ENCODE results near the gene PTPN6.

PTPN6 gene

DNA sequence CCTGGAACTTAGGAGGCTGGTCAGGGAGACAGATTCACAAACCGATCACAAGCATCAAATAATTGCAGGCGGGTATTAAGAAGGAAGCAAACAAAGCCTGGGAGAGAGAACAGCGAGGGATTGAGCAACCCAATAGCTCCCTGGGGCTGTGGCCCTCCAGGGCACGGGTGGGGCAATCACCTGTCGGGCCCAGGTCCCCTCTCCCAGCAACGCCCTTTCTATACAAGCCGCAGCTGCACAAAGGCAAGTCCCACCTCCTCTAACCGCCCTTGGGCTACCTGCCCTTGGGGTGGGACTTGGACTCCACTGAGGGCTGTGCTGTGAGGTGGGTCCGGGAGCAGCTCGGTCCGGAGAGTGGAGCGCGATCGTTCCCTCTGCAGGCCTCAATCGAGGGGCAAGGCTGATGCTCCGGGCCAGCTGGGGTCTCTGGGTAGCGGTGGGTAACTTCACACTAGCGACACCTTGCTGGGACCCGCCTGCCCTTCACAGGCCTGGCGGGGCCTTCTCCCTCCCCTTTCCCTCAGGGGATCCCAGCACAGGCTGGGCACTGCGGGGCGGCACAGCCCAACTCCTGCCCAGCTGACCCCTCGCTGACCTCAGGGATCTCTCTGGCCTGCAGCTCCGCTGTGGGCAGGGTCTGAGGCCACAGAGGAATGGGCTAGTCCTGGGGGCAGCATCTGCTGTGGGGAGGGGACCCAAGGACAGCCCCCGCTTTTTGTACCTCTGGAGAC is 11.3 kb downstream of the PTPN6 start:
- H3K9me3 Mint-ChIP-seq, result no peaks in the 10 kb centered on the region
- no peaks in the 10 kb centered on the region for H3K27me3 Mint-ChIP-seq (ENCODE audit: low read depth)
- H3K27ac Mint-ChIP-seq, result peak overlapping the region; percentile 96
- no peak overlapping the region for H3K4me3 Mint-ChIP-seq
- peaks cover 52% of the 10 kb centered on the region for H3K4me1 Mint-ChIP-seq (ENCODE audit: low read depth)
- peaks cover 40% of the 10 kb centered on the region for H3K36me3 Mint-ChIP-seq (ENCODE audit: low read depth)

DNA sequence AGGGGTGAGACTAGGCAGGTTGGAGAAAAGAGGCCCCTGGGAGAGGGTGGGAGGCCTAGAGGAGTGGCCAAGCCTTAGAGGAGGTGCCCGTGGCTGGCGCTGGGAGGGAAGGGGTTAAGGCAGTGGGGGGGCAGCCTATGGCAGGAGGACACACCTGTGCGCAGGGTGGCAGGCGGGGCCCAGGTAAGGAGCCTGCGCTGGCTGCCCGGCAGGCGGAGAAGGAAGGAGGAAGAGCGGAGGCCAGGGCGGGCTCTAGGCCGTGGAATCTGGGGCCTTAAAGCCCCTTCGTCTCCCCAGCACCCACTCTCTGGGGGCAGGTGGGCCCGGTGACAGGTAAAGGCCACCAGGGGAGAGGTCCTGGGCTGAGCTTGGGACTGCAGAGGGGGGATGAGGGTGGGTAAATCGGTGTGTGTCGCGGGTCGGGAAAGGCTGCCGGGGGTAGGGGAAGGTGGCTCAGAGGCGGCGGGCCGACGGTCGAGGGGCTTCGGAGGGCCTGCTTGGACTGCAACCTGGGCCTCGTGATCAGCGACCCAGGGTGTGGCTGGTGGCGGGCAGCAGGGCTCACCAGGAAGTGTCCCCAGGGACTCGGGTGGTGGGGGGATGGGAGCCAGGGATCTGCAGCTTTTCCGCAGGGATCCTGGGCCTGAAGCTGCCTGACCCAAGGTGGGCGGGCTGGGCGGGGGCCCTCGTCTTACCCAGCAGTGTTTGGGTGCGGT is 12.0 kb downstream of the PTPN6 start:
- H3K9me3 Mint-ChIP-seq, result no peaks in the 10 kb centered on the region
- peaks cover 38% of the 10 kb centered on the region for H3K36me3 Mint-ChIP-seq (ENCODE audit: low read depth)

DNA sequence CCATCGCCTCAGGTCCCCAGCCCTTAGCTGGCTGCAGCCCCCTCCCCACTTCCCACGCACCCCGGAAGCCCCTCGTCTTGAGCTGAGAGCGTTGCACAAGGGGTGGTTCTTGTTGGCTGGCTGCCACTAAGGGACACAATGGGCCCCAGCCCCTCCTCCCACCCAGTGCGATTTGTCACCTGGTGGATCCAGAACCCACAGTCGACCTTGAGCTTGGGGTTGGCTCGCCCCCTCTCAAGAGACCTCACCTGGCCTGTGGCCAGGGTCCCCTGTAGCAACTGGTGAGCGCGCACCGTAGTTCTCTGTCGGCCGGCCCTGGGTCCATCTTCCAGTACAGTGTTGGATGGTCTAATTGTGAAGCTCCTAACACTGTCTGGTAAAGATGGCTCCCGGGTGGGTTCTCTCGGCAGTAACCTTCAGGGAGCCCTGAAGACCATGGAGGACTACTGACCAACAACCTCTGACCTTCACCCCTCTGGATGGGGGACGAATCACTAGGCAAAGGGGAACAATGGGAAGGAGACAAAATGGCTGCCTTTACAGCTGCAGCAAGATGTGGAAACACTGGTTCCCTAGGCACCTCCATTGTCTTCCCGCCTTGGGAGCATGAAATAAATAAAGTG is 12.7 kb downstream of the PTPN6 start:
- H3K4me3 Mint-ChIP-seq, result no peak overlapping the region
- no peaks in the 10 kb centered on the region for H3K9me3 Mint-ChIP-seq
- H3K36me3 Mint-ChIP-seq (ENCODE audit: low read depth), result peaks cover 38% of the 10 kb centered on the region
- no peak overlapping the region for H3K27ac Mint-ChIP-seq
- H3K27me3 Mint-ChIP-seq (ENCODE audit: low read depth), result no peaks in the 10 kb centered on the region
- peaks cover 46% of the 10 kb centered on the region for H3K4me1 Mint-ChIP-seq (ENCODE audit: low read depth)

More for the DNA sequence above, 12.0 kb downstream of the PTPN6 start:
- H3K4me3 Mint-ChIP-seq, result no peak overlapping the region
- H3K27me3 Mint-ChIP-seq (ENCODE audit: low read depth), result no peaks in the 10 kb centered on the region
- peak overlapping the region; percentile 36 for H3K27ac Mint-ChIP-seq
- H3K4me1 Mint-ChIP-seq (ENCODE audit: low read depth), result peaks cover 47% of the 10 kb centered on the region

GRCh38 chr12:6964605-6965025 is 13.5 kb downstream of the PTPN6 start:
- Mint-ChIP-seq H3K27ac (peak overlapping the region; percentile 75), H3K36me3 (ENCODE audit: low read depth) (peaks cover 37% of the 10 kb centered on the region), H3K4me1 (ENCODE audit: low read depth) (peaks cover 46% of the 10 kb centered on the region), H3K4me3 (no peak overlapping the region), H3K27me3 (ENCODE audit: low read depth) (no peaks in the 10 kb centered on the region), H3K9me3 (no peaks in the 10 kb centered on the region)

- H3K27ac Mint-ChIP-seq, result peak overlapping the region; percentile 75
- H3K4me1 Mint-ChIP-seq (ENCODE audit: low read depth), result peaks cover 43% of the 10 kb centered on the region
- H3K4me3 Mint-ChIP-seq, result no peak overlapping the region
- no peaks in the 10 kb centered on the region for H3K9me3 Mint-ChIP-seq
- peaks cover 37% of the 10 kb centered on the region for H3K36me3 Mint-ChIP-seq (ENCODE audit: low read depth)
- no peaks in the 10 kb centered on the region for H3K27me3 Mint-ChIP-seq (ENCODE audit: low read depth)
These were observed 14.0 kb downstream of the PTPN6 start for GRCh38 chr12:6965026-6965661.

GRCh38 chr12:6965714-6966113 is 14.6 kb downstream of the PTPN6 start:
- no peaks in the 10 kb centered on the region for H3K27me3 Mint-ChIP-seq (ENCODE audit: low read depth)
- peak overlapping the region; percentile 75 for H3K27ac Mint-ChIP-seq
- no peak overlapping the region for H3K4me3 Mint-ChIP-seq
- peaks cover 33% of the 10 kb centered on the region for H3K36me3 Mint-ChIP-seq (ENCODE audit: low read depth)
- no peaks in the 10 kb centered on the region for H3K9me3 Mint-ChIP-seq
- H3K4me1 Mint-ChIP-seq (ENCODE audit: low read depth), result peaks cover 39% of the 10 kb centered on the region

DNA sequence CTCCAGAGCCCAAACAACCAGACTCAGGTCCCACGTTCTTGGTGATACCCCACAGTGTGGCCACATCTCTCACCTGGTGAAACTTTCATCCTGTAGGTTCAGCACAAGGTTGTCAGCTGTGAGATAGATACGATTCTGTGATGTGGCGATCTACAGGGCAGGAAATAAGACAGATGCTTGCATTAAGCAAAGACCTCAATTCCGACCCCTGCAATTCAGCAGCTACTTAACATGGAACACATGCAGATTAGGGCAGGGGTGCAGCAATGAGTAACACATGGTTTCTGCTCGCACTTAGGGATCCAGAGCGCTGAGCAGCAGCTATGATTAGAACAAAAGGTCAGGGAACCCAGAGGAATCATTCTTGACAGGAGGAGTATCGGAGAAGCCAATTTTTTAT is 15.2 kb downstream of the PTPN6 start:
- no peaks in the 10 kb centered on the region for H3K9me3 Mint-ChIP-seq
- H3K27ac Mint-ChIP-seq, result peak overlapping the region; percentile 28
- H3K27me3 Mint-ChIP-seq (ENCODE audit: low read depth), result no peaks in the 10 kb centered on the region
- peak overlapping the region; percentile 7 for H3K4me3 Mint-ChIP-seq
- peaks cover 33% of the 10 kb centered on the region for H3K36me3 Mint-ChIP-seq (ENCODE audit: low read depth)
- peaks cover 35% of the 10 kb centered on the region for H3K4me1 Mint-ChIP-seq (ENCODE audit: low read depth)

DNA sequence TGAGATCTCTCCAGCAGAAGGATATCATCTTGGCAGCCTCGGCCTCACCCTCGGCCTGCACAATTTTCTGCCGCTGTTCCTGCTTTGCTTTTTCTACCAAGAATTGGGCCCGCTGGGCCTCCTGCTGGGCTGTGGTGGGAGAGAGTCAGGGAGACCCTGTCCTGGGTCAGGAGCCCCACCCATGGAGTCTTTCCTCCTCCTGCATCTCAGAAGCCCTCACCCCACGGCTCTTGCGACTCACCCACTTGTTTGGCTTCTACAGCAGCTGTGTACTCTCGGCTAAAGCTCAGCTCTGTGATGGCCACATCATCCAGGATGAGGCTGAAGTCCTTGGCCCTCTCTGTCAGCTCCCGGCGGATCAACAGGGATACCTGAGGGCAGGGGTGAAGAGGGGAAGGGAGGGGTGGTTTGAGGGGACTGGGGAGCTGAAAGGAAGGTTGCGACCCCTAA is 16.5 kb downstream of the PTPN6 start:
- Mint-ChIP-seq H3K36me3 (ENCODE audit: low read depth) (peaks cover 35% of the 10 kb centered on the region), H3K9me3 (no peaks in the 10 kb centered on the region), H3K27me3 (ENCODE audit: low read depth) (no peaks in the 10 kb centered on the region), H3K4me3 (no peak overlapping the region), H3K4me1 (ENCODE audit: low read depth) (peaks cover 39% of the 10 kb centered on the region), H3K27ac (peak overlapping the region; percentile 20)

DNA sequence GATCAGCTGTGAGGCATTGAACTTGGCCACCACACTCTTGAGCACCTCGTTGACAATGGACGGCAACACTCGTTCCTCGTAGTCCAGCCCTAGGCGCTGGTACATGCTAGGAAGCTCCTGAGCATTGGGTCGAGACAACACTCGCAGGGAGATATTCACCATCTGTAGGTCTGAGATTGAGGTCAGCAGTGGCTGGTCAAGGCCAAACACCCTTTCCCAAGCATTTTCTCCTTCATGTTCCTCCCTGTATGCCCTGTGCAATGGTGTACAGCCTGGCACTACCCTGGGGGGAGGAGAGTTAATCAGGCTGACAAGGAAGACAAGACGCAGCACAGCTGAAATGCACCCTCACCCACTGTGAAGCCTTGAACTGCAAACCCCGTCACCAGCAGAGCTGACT is 17.3 kb downstream of the PTPN6 start:
- Mint-ChIP-seq H3K27ac (peak overlapping the region; percentile 87), H3K4me3 (peak overlapping the region; percentile 100), H3K36me3 (ENCODE audit: low read depth) (peaks cover 35% of the 10 kb centered on the region), H3K27me3 (ENCODE audit: low read depth) (no peaks in the 10 kb centered on the region), H3K9me3 (no peaks in the 10 kb centered on the region), H3K4me1 (ENCODE audit: low read depth) (peaks cover 41% of the 10 kb centered on the region)

DNA sequence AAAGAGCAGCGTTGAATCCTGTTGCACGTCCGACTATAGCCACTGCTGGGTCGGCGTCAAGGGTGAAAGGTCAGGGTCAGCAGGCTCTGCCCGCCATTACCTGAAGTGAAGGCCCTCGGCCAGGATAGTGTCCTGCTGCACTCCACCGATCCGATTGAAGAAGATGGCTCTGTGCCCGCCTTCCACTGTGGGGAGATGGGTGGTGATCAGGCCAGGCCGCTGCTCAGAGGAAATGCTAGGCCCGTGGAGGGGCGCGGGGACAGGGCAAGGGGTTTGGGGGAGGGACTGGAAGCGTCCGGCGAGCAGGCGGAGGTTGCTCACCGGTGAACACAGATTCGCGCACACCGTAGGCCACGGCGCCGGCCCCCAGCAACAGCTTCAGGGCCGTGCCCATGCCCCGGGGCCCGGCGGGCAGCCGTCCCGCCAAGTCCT is 19.0 kb downstream of the PTPN6 start:
- Mint-ChIP-seq H3K36me3 (ENCODE audit: low read depth) (peaks cover 42% of the 10 kb centered on the region), H3K9me3 (no peaks in the 10 kb centered on the region), H3K27ac (peak overlapping the region; percentile 100), H3K4me1 (ENCODE audit: low read depth) (peaks cover 38% of the 10 kb centered on the region), H3K27me3 (ENCODE audit: low read depth) (no peaks in the 10 kb centered on the region), H3K4me3 (peak overlapping the region; percentile 100)

DNA sequence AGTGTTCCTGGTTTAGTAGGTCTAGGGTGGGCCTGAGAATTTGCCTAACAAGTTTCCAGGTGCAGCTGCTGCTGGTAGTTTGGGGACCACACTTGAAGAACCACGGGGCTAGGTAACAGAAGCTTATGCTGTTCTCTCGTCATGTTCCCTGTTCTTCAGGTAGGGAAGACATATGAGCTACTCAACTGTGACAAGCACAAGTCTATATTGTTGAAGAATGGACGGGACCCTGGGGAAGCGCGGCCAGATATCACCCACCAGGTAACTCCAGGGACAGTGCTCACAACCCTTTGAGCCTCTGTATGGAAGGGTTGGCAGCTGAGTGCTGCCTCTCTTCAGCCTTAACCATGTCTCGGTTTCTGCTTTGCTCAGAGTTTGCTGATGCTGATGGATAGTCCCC is 23.0 kb downstream of the PTPN6 start:
- H3K36me3 Mint-ChIP-seq (ENCODE audit: low read depth), result peaks cover 49% of the 10 kb centered on the region
- H3K27me3 Mint-ChIP-seq (ENCODE audit: low read depth), result no peaks in the 10 kb centered on the region
- H3K4me3 Mint-ChIP-seq, result no peak overlapping the region
- peaks cover 21% of the 10 kb centered on the region for H3K4me1 Mint-ChIP-seq (ENCODE audit: low read depth)
- H3K27ac Mint-ChIP-seq, result no peak overlapping the region
- no peaks in the 10 kb centered on the region for H3K9me3 Mint-ChIP-seq

DNA sequence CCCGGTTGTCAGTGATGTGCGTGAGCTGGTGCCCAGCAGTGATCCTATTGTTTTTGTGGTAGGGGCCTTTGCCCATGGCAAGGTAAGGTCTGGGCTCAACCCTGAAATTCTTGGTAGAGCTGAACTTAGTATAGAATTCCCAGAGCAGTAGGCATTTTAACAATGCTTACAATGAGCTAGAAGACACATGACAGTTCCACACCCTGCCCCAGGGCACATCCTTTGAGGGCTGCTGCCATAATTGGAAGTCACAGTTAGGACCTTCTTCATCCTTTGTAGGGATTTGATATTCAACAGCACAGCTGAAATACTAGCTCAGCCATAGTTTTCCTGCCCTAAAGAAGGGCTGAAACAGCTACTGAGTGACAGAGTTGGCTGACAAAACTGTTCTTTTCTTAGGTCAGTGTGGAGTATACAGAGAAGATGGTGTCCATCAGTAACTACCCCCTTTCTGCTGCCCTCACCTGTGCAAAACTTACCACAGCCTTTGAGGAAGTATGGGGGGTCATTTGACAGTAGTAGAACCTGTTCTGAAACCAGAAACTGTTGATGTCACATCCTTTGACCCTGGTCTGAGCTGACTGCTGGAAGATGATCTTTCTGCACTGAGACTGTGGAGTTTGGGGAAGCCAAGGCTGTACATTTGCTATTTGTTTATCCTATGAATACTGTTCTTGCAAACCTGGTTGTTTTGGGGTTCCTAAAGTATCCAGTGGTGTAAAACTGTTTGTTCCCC is 24.3 kb downstream of the PTPN6 start:
- peaks cover 48% of the 10 kb centered on the region for H3K36me3 Mint-ChIP-seq (ENCODE audit: low read depth)
- no peak overlapping the region for H3K27ac Mint-ChIP-seq
- H3K4me3 Mint-ChIP-seq, result no peak overlapping the region
- peaks cover 18% of the 10 kb centered on the region for H3K4me1 Mint-ChIP-seq (ENCODE audit: low read depth)
- H3K9me3 Mint-ChIP-seq, result no peaks in the 10 kb centered on the region
- H3K27me3 Mint-ChIP-seq (ENCODE audit: low read depth), result no peaks in the 10 kb centered on the region

DNA sequence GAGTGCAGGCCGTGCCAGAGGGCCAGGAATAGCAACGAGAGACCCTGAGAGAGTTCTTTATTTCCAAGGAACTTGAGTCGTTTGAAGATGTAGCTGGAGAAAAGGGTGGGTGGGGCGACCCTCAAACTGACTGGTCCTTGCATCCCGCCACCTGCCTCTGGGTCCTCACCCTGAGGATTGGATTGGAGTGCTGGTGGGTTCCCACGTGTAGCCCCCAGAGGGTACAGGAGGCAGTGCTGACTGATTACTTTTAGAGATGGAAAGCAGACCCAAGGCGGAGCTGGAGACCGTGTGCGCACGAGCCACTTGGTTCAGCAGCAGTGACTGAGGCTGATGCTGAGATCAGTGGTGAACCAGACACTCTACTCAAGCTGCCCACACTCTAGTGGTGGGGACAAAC is 26.5 kb downstream of the PTPN6 start:
- H3K36me3 Mint-ChIP-seq (ENCODE audit: low read depth), result peaks cover 51% of the 10 kb centered on the region
- no peak overlapping the region for H3K27ac Mint-ChIP-seq
- no peak overlapping the region for H3K4me3 Mint-ChIP-seq

DNA sequence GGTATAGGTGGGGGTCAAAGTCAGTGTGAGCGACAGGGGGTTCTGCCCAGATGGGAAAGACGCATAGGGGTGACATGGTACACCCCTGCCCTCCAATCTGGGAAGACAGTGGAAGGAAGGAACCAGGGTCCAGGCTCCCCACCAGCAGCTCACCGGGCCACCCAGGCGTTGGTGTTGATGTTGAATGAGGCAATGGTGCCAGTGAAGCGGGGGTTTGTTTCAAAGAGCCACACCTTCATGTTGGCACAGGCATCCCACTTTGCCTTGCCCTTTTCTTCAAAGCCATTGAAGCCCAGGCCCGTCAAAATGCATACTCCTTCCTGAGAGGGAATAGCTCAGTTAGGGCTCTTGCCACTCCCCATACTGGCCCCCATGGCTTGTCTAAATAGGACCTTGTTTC is 27.0 kb downstream of the PTPN6 start:
- Mint-ChIP-seq H3K4me3 (no peak overlapping the region), H3K4me1 (ENCODE audit: low read depth) (peaks cover 2% of the 10 kb centered on the region), H3K27me3 (ENCODE audit: low read depth) (no peaks in the 10 kb centered on the region), H3K36me3 (ENCODE audit: low read depth) (peaks cover 53% of the 10 kb centered on the region), H3K9me3 (no peaks in the 10 kb centered on the region), H3K27ac (no peak overlapping the region)

More for the DNA sequence above, 26.5 kb downstream of the PTPN6 start:
- peaks cover 3% of the 10 kb centered on the region for H3K4me1 Mint-ChIP-seq (ENCODE audit: low read depth)
- H3K27me3 Mint-ChIP-seq (ENCODE audit: low read depth), result no peaks in the 10 kb centered on the region
- no peaks in the 10 kb centered on the region for H3K9me3 Mint-ChIP-seq
